ENCODE results near the gene CASP10. TPM values are rescaled to one million over a fixed set of nuclear protein-coding genes. Genes with fewer than 3 reads are reported as not detected.

Gene CASP10
- total and polyA plus RNA-seq, 2 donors (not counting 1 experiment from before 2014, with no cell fraction given), result 16.0 to 34.3 TPM

DNA sequence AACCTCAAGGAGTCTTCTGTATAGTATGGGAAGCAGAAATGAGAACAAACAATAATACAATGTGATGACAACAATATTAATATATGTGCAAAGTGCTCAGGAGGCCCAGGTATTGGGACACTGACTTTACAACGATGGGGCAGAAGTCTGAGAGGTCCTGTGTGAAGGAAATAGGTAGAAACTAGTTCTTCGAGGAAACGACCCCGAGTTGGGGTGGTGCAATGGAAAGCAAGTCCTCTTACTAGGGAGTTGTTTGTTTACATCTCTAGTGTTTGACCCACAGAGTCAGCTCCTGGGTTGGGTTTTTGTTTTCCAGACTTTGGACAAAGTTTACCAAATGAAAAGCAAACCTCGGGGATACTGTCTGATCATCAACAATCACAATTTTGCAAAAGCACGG is 93.6 kb downstream of the CASP10 start:
- intact Hi-C loops (cut with micrococcal nuclease), result loop anchor here (2.0 kb wide), 1 partner anchor 16 kb away; the partner anchor contains the start of gene CASP8
- DNase-seq (no peak), ATAC-seq (ENCODE audit: low read depth) (no peak)
- peaks cover 10 to 18% of the 10 kb centered on the region in 2 donors for H3K4me1 ChIP-seq (ENCODE audit: control insufficient read depth in 2 of 2, insufficient read depth in 2 of 2, low read length in 2 of 2)
- TF ChIP-seq EZH2 (IDR thresholded peaks at IDR 0.05; ENCODE audit: borderline replicate concordance, insufficient read depth, low read depth, low read length, poor library complexity, severe bottlenecking), result no peak
- TF ChIP-seq, protein P1, sequence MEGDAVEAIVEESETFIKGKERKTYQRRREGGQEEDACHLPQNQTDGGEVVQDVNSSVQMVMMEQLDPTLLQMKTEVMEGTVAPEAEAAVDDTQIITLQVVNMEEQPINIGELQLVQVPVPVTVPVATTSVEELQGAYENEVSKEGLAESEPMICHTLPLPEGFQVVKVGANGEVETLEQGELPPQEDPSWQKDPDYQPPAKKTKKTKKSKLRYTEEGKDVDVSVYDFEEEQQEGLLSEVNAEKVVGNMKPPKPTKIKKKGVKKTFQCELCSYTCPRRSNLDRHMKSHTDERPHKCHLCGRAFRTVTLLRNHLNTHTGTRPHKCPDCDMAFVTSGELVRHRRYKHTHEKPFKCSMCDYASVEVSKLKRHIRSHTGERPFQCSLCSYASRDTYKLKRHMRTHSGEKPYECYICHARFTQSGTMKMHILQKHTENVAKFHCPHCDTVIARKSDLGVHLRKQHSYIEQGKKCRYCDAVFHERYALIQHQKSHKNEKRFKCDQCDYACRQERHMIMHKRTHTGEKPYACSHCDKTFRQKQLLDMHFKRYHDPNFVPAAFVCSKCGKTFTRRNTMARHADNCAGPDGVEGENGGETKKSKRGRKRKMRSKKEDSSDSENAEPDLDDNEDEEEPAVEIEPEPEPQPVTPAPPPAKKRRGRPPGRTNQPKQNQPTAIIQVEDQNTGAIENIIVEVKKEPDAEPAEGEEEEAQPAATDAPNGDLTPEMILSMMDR (IDR thresholded peaks at IDR 0.05), result no peak
- no peaks in the 10 kb centered on the region for H3K27me3 ChIP-seq (replicated peaks in 1 of 4; ENCODE audit: control extremely low read depth in 1 of 4, control insufficient read depth in 3 of 4, insufficient read depth in 4 of 4, low read length in 3 of 4)
- H3K4me3 ChIP-seq (ENCODE audit: control extremely low read depth in 1 of 5, extremely low read depth in 1 of 5, insufficient read depth in 1 of 5, low read depth in 2 of 5, low read length in 4 of 5), result no peak overlapping the region
- H3K9me3 Mint-ChIP-seq (ENCODE audit: insufficient read depth), result no peaks in the 10 kb centered on the region
- peaks cover 27% of the 10 kb centered on the region for H3K4me1 Mint-ChIP-seq
- H3K79me2 ChIP-seq (ENCODE audit: control insufficient read depth, insufficient read depth, low read length), result peaks cover 25% of the 10 kb centered on the region
- H3K36me3 ChIP-seq (replicated peaks in 1 of 2; ENCODE audit: control extremely low read depth in 1 of 2, control insufficient read depth in 1 of 2, extremely low read depth in 1 of 2, insufficient read depth in 2 of 2, low read length in 1 of 2), result peaks cover 11 to 90% of the 10 kb centered on the region in 2 experiments
- no peak overlapping the region for H3K27ac Mint-ChIP-seq
- H3K9me3 ChIP-seq (ENCODE audit: control extremely low read depth in 1 of 3, control insufficient read depth in 2 of 3, insufficient read depth in 1 of 3, low read length in 2 of 3), result no peaks in the 10 kb centered on the region
- no CpG with 5 or more reads among the region's 6 CpGs for WGBS (ENCODE audit: insufficient coverage)
- H3K27ac ChIP-seq (ENCODE audit: low read length in 2 of 2), result no peak overlapping the region
- no peaks in the 10 kb centered on the region for H3K27me3 Mint-ChIP-seq
- H3K4me2 ChIP-seq (replicated peaks; ENCODE audit: low read depth, low read length, poor library complexity, severe bottlenecking), result no peak overlapping the region
- peaks cover 7% of the 10 kb centered on the region for H4K20me1 ChIP-seq (ENCODE audit: control insufficient read depth, insufficient read depth, low read length, poor library complexity, severe bottlenecking)
- H3K9ac ChIP-seq (ENCODE audit: low read length), result no peak overlapping the region
- H3K4me3 Mint-ChIP-seq, result no peak overlapping the region
- H2AFZ ChIP-seq (ENCODE audit: insufficient read depth, low read depth, low read length, poor library complexity, severe bottlenecking), result no peak overlapping the region
- ChIA-PET CTCF (interaction anchor here (1.1 to 1.5 kb wide), 2 partner anchors 16 to 44 kb away, joined by 3 to 9 read pairs; partner anchors contain the start of gene CASP8), POLR2A (interaction anchor here (2.0 kb wide), 1 partner anchor 40 kb away, joined by 5 read pairs; no protein-coding TSS in a partner anchor)

Small RNA genes lying within 50 kb of the gene (small RNA-seq; reads per million reads assigned to genes)
- gene AC007283.2 (ENCODE audit: insufficient read length, low read depth, low replicate concordance), result not detected
- gene MTND4LP13 (ENCODE audit: insufficient read length, low read depth, low replicate concordance), result not detected
- gene RNU7-45P (ENCODE audit: insufficient read length, low read depth, low replicate concordance), result not detected

Other genes starting within 250 kb of the CASP10 start
- gene ORC2, start 219.5 kb upstream of the CASP10 start, total RNA-seq, result 50.6 and 63.6 TPM in 2 replicates
- 6.4 and 9.5 TPM in 2 replicates for gene ORC2, start 219.5 kb upstream of the CASP10 start, polyA plus RNA-seq
- 30.1 and 32.4 TPM in 2 replicates for gene HYCC2, start 111.5 kb upstream of the CASP10 start, total RNA-seq
- 3.6 and 9.0 TPM in 2 replicates for gene HYCC2, start 111.5 kb upstream of the CASP10 start, polyA plus RNA-seq
- gene NDUFB3, start 111.1 kb upstream of the CASP10 start, total RNA-seq, result 35.1 and 44.7 TPM in 2 replicates
- gene NDUFB3, start 111.1 kb upstream of the CASP10 start, polyA plus RNA-seq, result 11.1 and 13.0 TPM in 2 replicates
- gene CFLAR, start 67.0 kb upstream of the CASP10 start, total RNA-seq, result 216 and 217 TPM in 2 replicates
- 53.3 and 58.4 TPM in 2 replicates for gene CFLAR, start 67.0 kb upstream of the CASP10 start, polyA plus RNA-seq
- 120 and 131 TPM in 2 replicates for gene CASP8, start 77.4 kb downstream of the CASP10 start, total RNA-seq
- 76.7 and 107 TPM in 2 replicates for gene CASP8, start 77.4 kb downstream of the CASP10 start, polyA plus RNA-seq
- 5.0 and 5.1 TPM in 2 replicates for gene FLACC1, start 174.2 kb downstream of the CASP10 start, total RNA-seq
- 1.4 and 1.5 TPM in 2 replicates for gene FLACC1, start 174.2 kb downstream of the CASP10 start, polyA plus RNA-seq